ENCODE results near the gene OR13C3. TPM values are rescaled to one million over a fixed set of nuclear protein-coding genes. Genes with fewer than 3 reads are reported as not detected.
A peak's percentile ranks its signal among the peaks of the same experiment; 100 is the strongest.

Gene OR13C3
- total RNA-seq (2014; rRNA removed; shearing (Covaris generic)) (not detected in 2 replicates), total RNA-seq (2022) (not detected in 2 replicates), Bru-seq, nascent RNA (not detected), BruChase-seq, experiment 1, labeled RNA remaining after a 6-hour chase (percentile 32 among the genes with signal in this experiment), BruChase-seq, experiment 2, labeled RNA remaining after a 2-hour chase (not detected)
- long read RNA-seq: 0 reads

DNA sequence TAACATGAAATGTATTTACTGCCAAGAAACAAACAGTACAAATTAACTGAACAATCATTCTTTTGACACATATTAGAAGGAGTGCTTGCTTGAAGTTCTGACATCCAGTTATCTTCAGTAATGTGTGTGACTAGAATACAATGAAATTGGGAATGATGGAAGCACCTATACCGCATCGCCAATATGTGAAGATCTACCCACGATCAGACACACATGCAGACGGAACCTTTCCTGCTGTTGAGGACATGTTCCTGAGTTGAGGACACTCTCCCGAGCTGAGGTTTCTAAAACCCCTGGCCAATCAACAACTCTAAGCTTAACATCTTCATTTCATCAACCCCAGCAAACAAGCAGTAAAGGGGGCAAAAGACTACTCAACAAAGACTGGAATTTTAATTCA is at the start of gene OR13C3:
OR13C3 (minus strand) TSS at position 101 of the 400 bp plus-strand sequence. CDS start 133 bp downstream, outside the sequence.
- Histone ChIP-seq H3K79me2 (ENCODE audit: insufficient read depth, low read depth, low read length) (no peaks in the 10 kb centered on the region), H3K4me2 (ENCODE audit: low read length) (no peak within 1 kb of the TSS), H4K20me1 (ENCODE audit: insufficient read depth, low read length) (no peaks in the 10 kb centered on the region), H3K4me3 (ENCODE audit: low read depth, low read length, poor library complexity, severe bottlenecking) (no peak within 1 kb of the TSS), H3K9me2 (ENCODE audit: insufficient read depth, low read length) (no peaks in the 10 kb centered on the region), H2AFZ (ENCODE audit: low read length) (no peak within 1 kb of the TSS), H3K4me1 (ENCODE audit: insufficient read depth, low read length, poor library complexity, severe bottlenecking) (no peaks in the 10 kb centered on the region), H3K9me3 (ENCODE audit: low read length) (no peaks in the 10 kb centered on the region), H3K36me3 (ENCODE audit: insufficient read depth, low read length) (no peaks in the 10 kb centered on the region), H3K27ac (ENCODE audit: low read depth, low read length, poor library complexity, severe bottlenecking) (no peak within 1 kb of the TSS)
- ChIA-PET CTCF (ENCODE audit: unreplicated experiment) (no interaction called here), POLR2A (interaction anchor here (0.7 kb wide), 1 partner anchor 43 kb away, joined by 3 read pairs; no protein-coding TSS in a partner anchor)
- no peak for DNase-seq (ENCODE audit: low spot score)
- no TSS peak for BruUV-seq (replicated peaks)
- intact Hi-C loops (cut with micrococcal nuclease; ENCODE audit: unreplicated experiment): no loop called here
- no peak for TF ChIP-seq EZH2phosphoT487 (IDR thresholded peaks at IDR 0.05; ENCODE audit: borderline replicate concordance, low read depth, low read length)
- TF ChIP-seq, protein P1, sequence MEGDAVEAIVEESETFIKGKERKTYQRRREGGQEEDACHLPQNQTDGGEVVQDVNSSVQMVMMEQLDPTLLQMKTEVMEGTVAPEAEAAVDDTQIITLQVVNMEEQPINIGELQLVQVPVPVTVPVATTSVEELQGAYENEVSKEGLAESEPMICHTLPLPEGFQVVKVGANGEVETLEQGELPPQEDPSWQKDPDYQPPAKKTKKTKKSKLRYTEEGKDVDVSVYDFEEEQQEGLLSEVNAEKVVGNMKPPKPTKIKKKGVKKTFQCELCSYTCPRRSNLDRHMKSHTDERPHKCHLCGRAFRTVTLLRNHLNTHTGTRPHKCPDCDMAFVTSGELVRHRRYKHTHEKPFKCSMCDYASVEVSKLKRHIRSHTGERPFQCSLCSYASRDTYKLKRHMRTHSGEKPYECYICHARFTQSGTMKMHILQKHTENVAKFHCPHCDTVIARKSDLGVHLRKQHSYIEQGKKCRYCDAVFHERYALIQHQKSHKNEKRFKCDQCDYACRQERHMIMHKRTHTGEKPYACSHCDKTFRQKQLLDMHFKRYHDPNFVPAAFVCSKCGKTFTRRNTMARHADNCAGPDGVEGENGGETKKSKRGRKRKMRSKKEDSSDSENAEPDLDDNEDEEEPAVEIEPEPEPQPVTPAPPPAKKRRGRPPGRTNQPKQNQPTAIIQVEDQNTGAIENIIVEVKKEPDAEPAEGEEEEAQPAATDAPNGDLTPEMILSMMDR (conservative IDR thresholded peaks at IDR 0.05; ENCODE audit: low read length): no peak

DNA sequence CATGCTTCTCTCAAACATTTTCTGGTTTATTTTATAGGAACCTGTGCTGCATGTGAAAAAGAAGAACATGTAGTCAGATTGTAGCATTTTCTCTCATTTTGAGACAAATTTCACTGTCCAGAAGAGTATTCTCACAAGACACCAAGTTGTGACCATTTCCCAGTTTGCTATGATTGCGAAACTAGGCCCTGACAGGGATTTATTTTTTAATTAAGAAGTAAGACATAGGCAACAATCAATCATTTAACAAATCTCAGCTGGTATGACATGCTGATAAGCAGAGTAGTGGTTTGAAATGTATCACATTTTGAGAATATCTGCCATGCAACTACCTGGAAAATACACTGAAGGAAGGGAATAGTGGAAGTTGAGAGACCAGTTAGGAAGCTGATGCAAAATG is 43.9 kb upstream of the OR13C3 start:
- CTCF ChIA-PET (ENCODE audit: unreplicated experiment): no interaction called here
- DNase-seq (ENCODE audit: low spot score): no peak
- H3K4me3 ChIP-seq (ENCODE audit: low read depth, low read length, poor library complexity, severe bottlenecking): no peak overlapping the region
- no peaks in the 10 kb centered on the region for H3K36me3 ChIP-seq (ENCODE audit: insufficient read depth, low read length)
- H3K9me3 ChIP-seq (ENCODE audit: low read length): no peaks in the 10 kb centered on the region
- no peaks in the 10 kb centered on the region for H3K9me2 ChIP-seq (ENCODE audit: insufficient read depth, low read length)
- no peak overlapping the region for H3K4me2 ChIP-seq (ENCODE audit: low read length)
- H3K27ac ChIP-seq (ENCODE audit: low read depth, low read length, poor library complexity, severe bottlenecking): no peak overlapping the region
- H2AFZ ChIP-seq (ENCODE audit: low read length): no peak overlapping the region
- BruUV-seq (replicated peaks): no TSS peak
- TF ChIP-seq EZH2phosphoT487 (IDR thresholded peaks at IDR 0.05; ENCODE audit: borderline replicate concordance, low read depth, low read length): no peak
- TF ChIP-seq, protein P1 (conservative IDR thresholded peaks at IDR 0.05; ENCODE audit: low read length): no peak
- no peaks in the 10 kb centered on the region for H3K4me1 ChIP-seq (ENCODE audit: insufficient read depth, low read length, poor library complexity, severe bottlenecking)
- H4K20me1 ChIP-seq (ENCODE audit: insufficient read depth, low read length): no peaks in the 10 kb centered on the region
- no peaks in the 10 kb centered on the region for H3K79me2 ChIP-seq (ENCODE audit: insufficient read depth, low read depth, low read length)
- POLR2A ChIA-PET: no interaction called here
- intact Hi-C loops (cut with micrococcal nuclease; ENCODE audit: unreplicated experiment): no loop called here

DNA sequence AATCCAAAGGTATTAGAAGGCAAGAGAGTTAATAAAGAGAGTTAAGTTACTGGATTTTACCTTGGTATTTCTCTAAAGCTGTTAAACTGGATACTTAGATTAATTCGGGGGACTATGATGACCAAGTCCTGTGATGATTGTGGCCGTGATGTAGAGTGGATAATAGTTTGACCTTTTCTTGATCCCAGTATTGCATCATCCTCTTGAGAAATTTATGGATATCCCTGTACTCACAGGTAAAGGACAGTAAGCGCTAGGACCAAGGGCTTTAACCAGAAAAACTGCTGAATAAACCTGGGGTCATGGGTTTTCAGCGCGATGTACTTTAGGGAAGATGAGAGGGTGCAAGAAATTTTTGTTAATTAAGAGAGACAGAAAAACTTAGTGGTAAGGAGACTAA is 40.6 kb upstream of the OR13C3 start:
- no peak overlapping the region for H3K27ac ChIP-seq (ENCODE audit: low read depth, low read length, poor library complexity, severe bottlenecking)
- no peaks in the 10 kb centered on the region for H3K4me1 ChIP-seq (ENCODE audit: insufficient read depth, low read length, poor library complexity, severe bottlenecking)
- no peaks in the 10 kb centered on the region for H3K9me3 ChIP-seq (ENCODE audit: low read length)
- H3K9me2 ChIP-seq (ENCODE audit: insufficient read depth, low read length): no peaks in the 10 kb centered on the region
- POLR2A ChIA-PET: no interaction called here
- H2AFZ ChIP-seq (ENCODE audit: low read length): no peak overlapping the region
- CTCF ChIA-PET (ENCODE audit: unreplicated experiment): no interaction called here
- H3K36me3 ChIP-seq (ENCODE audit: insufficient read depth, low read length): no peaks in the 10 kb centered on the region
- H3K4me2 ChIP-seq (ENCODE audit: low read length): no peak overlapping the region
- TF ChIP-seq EZH2phosphoT487 (IDR thresholded peaks at IDR 0.05; ENCODE audit: borderline replicate concordance, low read depth, low read length): no peak
- TF ChIP-seq, protein P1 (conservative IDR thresholded peaks at IDR 0.05; ENCODE audit: low read length): no peak
- H3K79me2 ChIP-seq (ENCODE audit: insufficient read depth, low read depth, low read length): no peaks in the 10 kb centered on the region
- intact Hi-C loops (cut with micrococcal nuclease; ENCODE audit: unreplicated experiment): no loop called here
- no peak overlapping the region for H3K4me3 ChIP-seq (ENCODE audit: low read depth, low read length, poor library complexity, severe bottlenecking)
- H4K20me1 ChIP-seq (ENCODE audit: insufficient read depth, low read length): no peaks in the 10 kb centered on the region
- DNase-seq (ENCODE audit: low spot score): no peak
- BruUV-seq (replicated peaks): no TSS peak

Data from OCI-LY7 (cell line).